RKO (cell line): ENCODE measurements around the gene ARMH1.
A peak's percentile ranks its signal among the peaks of the same experiment; 100 is the strongest.

Experiments used
- DNase-seq: peaks from one replicate; pipeline ENCODE4 v3.0.0-alpha.2; 2016; ENCODE audit warnings: low spot score

ARMH1 gene

GRCh38 chr1:44670751-44671640, 3.5 kb upstream of the ARMH1 start:
- DNase-seq: no peak

- no peak for DNase-seq
Measured at GRCh38 chr1:44672254-44672955, 2.1 kb upstream of the ARMH1 start.

GRCh38 chr1:44672961-44673674, 1.4 kb upstream of the ARMH1 start:
- no peak for DNase-seq

GRCh38 chr1:44673675-44674112, 820 bp upstream of the ARMH1 start:
- DNase-seq: no peak

DNA sequence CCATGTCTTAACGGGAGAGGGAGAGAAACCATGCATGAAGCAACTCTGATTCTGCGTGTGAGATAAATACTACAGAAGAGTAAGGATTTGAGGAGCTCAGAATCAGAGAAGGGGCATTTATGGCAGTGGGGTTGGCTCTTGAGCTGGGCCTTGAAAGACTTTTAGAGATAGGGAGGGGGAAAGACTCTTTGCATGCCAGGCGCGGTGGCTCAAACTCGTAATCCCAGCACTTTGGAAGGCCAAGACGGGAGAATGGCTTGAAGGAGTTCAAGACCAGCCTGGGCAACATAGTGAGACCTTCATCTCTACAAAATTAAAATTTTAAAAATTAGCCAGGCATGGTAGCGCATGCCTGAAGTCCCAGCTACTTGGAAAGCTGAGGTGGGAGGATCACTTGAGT, 672 bp downstream of the ARMH1 start:
- DNase-seq: no peak

- no peak for DNase-seq
Measured at GRCh38 chr1:44676484-44677200, 2.1 kb downstream of the ARMH1 start.

- peak; percentile 72 for DNase-seq
Measured at GRCh38 chr1:44677201-44677766, 2.8 kb downstream of the ARMH1 start.

GRCh38 chr1:44678120-44678519, 3.6 kb downstream of the ARMH1 start:
- no peak for DNase-seq

GRCh38 chr1:44678626-44679025, 4.1 kb downstream of the ARMH1 start:
- DNase-seq: no peak

GRCh38 chr1:44679468-44679867, 5.0 kb downstream of the ARMH1 start:
- no peak for DNase-seq

DNA sequence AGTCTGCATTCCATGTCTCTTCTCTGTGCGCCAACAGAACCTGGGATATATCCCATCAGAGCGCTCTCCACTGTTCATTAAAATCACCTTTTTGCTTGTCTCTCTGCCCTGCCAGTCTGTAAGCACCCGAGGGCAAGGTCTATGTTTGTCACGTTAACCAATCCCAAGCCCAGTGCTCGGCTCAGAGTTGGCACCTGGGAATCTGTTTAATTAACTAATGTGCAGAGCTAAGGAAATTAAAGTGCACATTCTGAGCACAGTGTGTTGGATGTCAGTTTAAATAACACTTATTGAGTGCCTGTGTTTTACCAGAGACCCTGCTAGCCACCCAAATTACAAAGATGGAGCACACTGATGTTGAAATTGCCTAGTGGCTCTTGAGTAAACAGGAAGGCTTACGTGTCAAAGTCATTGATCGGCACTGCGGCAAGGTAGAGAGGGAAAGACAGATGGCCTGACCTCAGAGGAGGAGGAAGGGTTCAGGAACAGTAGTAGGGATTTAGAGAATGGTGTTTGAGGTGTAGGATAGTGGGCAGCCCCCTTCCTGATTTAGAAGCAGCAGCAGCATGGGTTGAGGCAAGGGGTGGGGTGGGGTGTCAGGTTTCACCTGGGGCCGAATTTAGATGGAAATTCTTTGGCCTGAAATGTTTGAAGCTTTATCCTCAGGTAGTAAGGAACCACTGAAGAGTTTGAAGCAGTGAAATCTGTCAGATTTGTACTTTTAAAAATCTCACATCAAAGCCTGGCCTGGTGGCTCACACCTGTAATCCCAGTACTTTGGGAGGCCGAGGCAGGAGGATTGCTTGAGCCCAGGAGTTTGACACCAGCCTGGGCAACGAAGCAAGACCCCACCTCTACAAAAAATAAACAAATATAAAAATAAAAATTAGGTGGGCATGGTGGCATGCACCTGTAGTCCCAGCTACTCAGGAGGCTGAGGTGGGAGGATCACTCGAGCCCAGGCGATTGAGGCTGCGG, 7.7 kb downstream of the ARMH1 start:
- no peak for DNase-seq

DNA sequence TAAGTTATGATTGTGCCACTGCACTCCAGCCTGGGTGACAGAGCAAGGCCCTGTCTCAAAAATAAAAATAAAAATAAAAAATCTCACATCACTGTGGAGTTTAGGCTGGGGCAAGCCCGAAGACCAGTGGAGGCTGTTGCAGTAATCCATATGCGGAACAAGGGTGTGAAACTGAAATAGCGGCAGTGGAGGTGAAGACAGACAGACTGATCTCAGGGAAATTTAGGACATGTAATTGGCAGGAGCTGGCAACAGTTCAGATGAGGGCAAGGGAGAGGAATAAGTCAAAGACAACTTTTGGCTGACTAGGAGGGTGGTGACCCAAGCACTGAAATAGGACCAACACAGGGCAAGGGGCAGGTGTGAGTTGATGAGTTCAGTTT, 8.4 kb downstream of the ARMH1 start:
- no peak for DNase-seq

DNA sequence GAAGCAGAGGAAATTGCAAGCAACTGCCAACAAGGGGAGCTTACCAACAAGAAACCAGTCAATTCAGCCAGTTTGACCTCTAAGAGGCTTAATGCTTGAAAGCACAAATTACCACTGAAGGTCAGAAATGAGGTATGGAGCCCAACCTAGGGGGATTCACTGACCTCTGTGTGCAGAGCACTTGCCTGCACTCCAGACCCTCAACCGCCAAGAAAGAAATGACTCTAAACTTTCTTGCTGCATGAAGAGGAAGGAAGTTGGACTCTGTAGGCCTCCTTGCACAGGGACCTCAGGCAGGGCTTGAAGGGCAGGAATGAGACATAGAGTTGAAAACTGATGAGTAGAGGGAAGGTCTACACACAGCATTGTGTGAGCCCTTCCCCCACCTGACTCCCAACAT, 10.0 kb downstream of the ARMH1 start:
- no peak for DNase-seq

DNA sequence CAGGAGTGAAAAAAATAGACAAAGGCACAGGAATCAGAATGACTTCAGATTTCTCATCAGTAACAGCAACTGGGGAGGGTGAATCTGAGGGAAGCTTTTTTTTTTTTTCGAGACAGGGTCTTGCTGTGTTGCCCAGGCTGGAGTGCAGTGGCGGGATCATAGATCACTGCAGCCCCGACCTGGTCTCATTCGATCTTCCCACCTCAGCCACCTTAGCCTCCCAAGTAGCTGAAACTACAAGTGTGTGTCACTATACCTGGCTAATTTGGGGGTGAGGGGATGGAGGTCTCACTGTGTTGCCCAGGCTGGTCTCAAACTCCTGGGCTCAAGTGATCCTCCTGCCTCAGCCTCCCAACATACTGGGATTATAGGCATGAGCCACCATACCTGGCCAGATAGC, 10.7 kb downstream of the ARMH1 start:
- no peak for DNase-seq

DNA sequence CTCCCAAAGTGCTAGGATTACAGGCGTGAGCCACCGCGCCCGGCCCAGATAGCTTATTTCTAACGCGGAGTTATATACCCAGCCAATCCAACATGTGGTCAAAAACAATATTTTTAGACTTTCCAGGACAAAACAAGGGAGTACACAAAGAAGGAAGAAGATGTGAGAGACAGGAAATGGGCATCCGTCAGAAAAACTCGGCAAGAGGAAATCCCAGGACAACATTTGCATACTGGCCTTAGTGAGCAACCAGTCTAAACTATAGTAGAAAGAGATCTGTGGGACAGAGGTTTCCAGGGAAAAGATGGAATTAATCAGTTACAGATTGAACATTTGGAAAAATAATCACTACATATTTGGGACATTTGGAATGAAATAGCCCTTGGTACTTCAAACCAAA, 11.4 kb downstream of the ARMH1 start:
- no peak for DNase-seq

DNA sequence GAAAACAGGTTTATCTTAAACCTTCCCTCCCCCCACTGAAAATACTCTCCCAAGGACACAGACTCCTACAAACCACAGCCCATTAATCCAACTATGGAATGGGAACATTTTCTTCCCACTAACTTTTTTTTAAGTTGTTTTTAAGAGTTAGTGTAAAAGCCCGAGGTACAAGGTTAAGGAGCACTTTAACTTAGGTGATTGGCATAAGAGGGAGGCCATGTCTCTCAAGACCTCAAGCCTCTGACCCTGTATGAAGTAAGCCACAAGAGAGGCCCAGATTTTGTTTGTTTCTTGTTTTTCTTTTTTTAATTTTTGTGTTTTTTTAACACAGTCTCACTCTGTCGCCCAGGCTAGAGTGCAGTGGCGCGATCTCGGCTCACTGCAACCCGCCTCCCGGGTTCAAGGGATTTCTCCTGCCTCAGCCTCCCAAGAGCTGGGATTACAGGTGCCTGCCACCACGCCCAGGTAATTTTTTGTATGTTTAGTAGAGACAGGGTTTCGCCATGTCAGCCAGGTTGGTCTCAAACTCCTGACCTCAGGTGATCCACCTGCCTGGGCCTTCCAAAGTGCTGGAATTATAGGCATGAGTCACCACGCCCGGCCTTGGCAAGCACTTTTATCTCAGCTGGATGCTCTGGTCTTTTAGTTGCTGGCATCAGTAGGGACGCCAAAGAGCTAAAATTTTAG, 14.4 kb downstream of the ARMH1 start:
- no peak for DNase-seq

DNA sequence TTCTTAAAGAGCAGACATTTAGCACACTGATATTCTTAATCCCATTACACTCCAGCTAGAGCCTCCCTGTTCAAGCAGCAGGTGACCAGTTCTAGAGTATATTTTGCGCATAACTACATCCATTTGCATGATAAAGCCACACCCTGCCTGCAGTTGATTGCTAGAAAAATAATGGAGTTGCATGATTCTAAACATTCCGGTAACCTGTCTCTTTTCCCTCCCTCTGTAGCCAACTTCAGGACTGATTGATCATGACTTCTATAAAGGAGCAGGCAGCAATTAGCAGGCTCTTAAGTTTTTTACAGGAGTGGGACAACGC, 14.9 kb downstream of the ARMH1 start:
- DNase-seq: no peak

- DNase-seq: peak; percentile 30
Measured at GRCh38 chr1:44693159-44693558, 18.6 kb downstream of the ARMH1 start.

DNA sequence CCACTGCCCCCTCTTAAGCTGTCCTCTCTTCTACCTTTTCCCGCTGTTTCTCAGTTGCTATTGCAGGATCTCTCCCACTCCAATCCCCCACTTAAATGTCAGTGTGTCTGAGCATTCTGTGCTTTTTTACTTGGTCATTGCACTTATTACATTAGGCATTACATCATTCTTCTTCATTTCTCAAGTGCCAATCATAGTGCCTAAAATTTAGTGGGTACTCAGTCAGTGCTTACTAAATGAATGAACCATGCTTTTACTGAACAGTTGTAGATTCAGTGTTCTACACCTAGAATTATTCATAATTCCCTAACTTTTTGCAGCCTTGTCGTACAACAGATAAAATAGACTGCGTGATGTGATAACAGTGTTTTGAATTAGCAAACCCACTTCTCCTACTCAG, 19.4 kb downstream of the ARMH1 start:
- DNase-seq: no peak

DNA sequence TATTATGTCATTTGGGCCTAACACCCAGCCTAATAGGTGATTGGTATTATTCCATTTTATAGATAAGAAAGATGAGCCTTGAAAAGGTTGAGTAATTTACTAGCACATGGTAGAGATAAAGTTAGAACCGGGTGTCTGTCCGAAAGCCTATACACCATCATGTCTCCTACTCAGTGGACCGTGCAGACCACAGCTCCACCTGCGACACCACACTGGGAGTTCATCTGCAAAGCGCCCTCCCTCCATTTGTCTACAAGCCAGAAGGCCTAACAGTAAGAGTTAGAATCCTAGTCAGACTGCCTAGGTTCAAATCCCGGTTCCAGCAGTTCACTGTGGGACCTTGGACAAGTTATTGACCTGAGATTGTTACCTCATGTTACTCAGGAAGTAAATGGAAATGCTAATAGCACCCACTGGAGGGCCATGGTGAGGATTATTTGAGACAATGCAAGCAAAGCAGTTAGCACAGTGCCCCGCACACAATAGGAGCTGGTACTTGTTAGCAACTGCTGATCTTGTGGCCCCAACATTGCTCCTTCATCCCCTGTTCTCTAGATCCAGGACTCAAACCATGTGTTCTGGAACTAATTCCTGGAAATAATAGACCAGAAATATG, 20.5 kb downstream of the ARMH1 start:
- no peak for DNase-seq
